HG03060 (cell line): ENCODE results near the gene WBP1L.

Experiments
- ATAC-seq: cut with Tn5 transposase; IDR thresholded peaks from one replicate; pipeline ENCODE4 v1.9.1; 2021; ENCODE audit warnings: low read depth, moderate number of reproducible peaks; ENCODE audit not compliant: unreplicated experiment

WBP1L gene

GRCh38 chr10:102777711-102778453, 34.1 kb downstream of the WBP1L start:
- no peak for ATAC-seq

GRCh38 chr10:102778781-102779180, 35.0 kb downstream of the WBP1L start:
- no peak for ATAC-seq

GRCh38 chr10:102779680-102780526, 36.2 kb downstream of the WBP1L start:
- no peak for ATAC-seq

- no peak for ATAC-seq
Observed at GRCh38 chr10:102780527-102780808, 36.7 kb downstream of the WBP1L start.

- no peak for ATAC-seq
Observed at GRCh38 chr10:102781090-102781920, 37.6 kb downstream of the WBP1L start.

- no peak for ATAC-seq
Observed at GRCh38 chr10:102781921-102782557, 38.3 kb downstream of the WBP1L start.

GRCh38 chr10:102782673-102783551, 39.2 kb downstream of the WBP1L start:
- no peak for ATAC-seq

- ATAC-seq: no peak
Observed at GRCh38 chr10:102783568-102783967, 39.8 kb downstream of the WBP1L start.

GRCh38 chr10:102785818-102786217, 42.1 kb downstream of the WBP1L start:
- ATAC-seq: no peak

GRCh38 chr10:102791754-102792395, 48.1 kb downstream of the WBP1L start:
- ATAC-seq: no peak

GRCh38 chr10:102795453-102796406, 52.0 kb downstream of the WBP1L start:
- no peak for ATAC-seq

GRCh38 chr10:102796407-102797176, 52.8 kb downstream of the WBP1L start:
- ATAC-seq: peak; percentile 93

- no peak for ATAC-seq
Observed at GRCh38 chr10:102799691-102800471, 56.1 kb downstream of the WBP1L start.

GRCh38 chr10:102800611-102801335, 57.0 kb downstream of the WBP1L start:
- no peak for ATAC-seq

GRCh38 chr10:102801496-102801895, 57.7 kb downstream of the WBP1L start:
- ATAC-seq: no peak

GRCh38 chr10:102801978-102802377, 58.2 kb downstream of the WBP1L start:
- ATAC-seq: no peak
